CD14-positive monocyte (primary cell): ENCODE results near the gene CLDN1. TPM values are rescaled to one million over a fixed set of nuclear protein-coding genes. Genes with fewer than 3 reads are reported as not detected.

Experiments
- DNase-seq, 3 donors: peaks; one replicate each; pipeline ENCODE4 v3.0.0-alpha.2; 2011 to 2022
- H2AFZ ChIP-seq: 2 replicates; pipeline ENCODE4 v1.6.0; 2012; ENCODE audit warnings: mild to moderate bottlenecking, low read depth, low read length, inconsistent platforms; ENCODE audit not compliant: insufficient read depth, poor library complexity, severe bottlenecking
- H3K27ac ChIP-seq, 2 donors: 1 replicate in 1 of 2; 2 replicates in 1 of 2; pipeline ENCODE4 v1.5.1; 2012 to 2013; ENCODE audit warnings: low read length in 2 of 2, control low read depth in 1 of 2, inconsistent platforms in 1 of 2, low read depth in 1 of 2, mild to moderate bottlenecking in 1 of 2
- H3K27me3 ChIP-seq, 2 donors: one replicate each; pipeline versions ENCODE4 v1.6.0 to v1.6.1; 2011 to 2013; ENCODE audit warnings: low read length in 2 of 2; ENCODE audit not compliant: control insufficient read depth in 2 of 2, insufficient read depth in 2 of 2
- H3K36me3 ChIP-seq, 2 donors: replicated peaks in 1 of 2; 1 replicate in 1 of 2; 2 replicates in 1 of 2; pipeline versions ENCODE4 v1.5.1 to v1.6.1; 2012 to 2013; ENCODE audit warnings: low read length in 2 of 2, control low read depth in 1 of 2, inconsistent platforms in 1 of 2, mild to moderate bottlenecking in 1 of 2; ENCODE audit not compliant: insufficient read depth in 2 of 2, control insufficient read depth in 1 of 2
- H3K4me1 ChIP-seq, 2 donors: 1 replicate in 1 of 2; 2 replicates in 1 of 2; pipeline versions ENCODE4 v1.5.1 to v1.6.1; 2012 to 2013; ENCODE audit warnings: low read length in 2 of 2, control low read depth in 1 of 2, inconsistent platforms in 1 of 2, mild to moderate bottlenecking in 1 of 2, moderate library complexity in 1 of 2; ENCODE audit not compliant: insufficient read depth in 2 of 2, control insufficient read depth in 1 of 2
- H3K4me2 ChIP-seq: replicated peaks from 2 replicates; pipeline ENCODE3; 2012; ENCODE audit warnings: low read length, moderate library complexity, mild to moderate bottlenecking; ENCODE audit not compliant: poor library complexity, severe bottlenecking; ENCODE audit errors: extremely low read depth
- H3K4me3 ChIP-seq, 3 experiments: fragments of 200-600 bp in 1 of 3; sonication (generic) in 1 of 3; replicated peaks in 1 of 3; 1 replicate in 2 of 3; 2 replicates in 1 of 3; pipeline ENCODE4 v1.5.1; 2011 to 2013; ENCODE audit warnings: low read length in 3 of 3, mild to moderate bottlenecking in 3 of 3, control low read depth in 2 of 3, low read depth in 2 of 3, inconsistent platforms in 1 of 3, moderate library complexity in 1 of 3
- H3K79me2 ChIP-seq: 2 replicates; pipeline ENCODE4 v1.6.0; 2012; ENCODE audit warnings: mild to moderate bottlenecking, control low read depth, inconsistent platforms, low read length, moderate library complexity; ENCODE audit not compliant: insufficient read depth
- H3K9ac ChIP-seq: 2 replicates; pipeline ENCODE4 v1.6.0; 2017; ENCODE audit warnings: low read length, mild to moderate bottlenecking; ENCODE audit not compliant: insufficient read depth, poor library complexity, severe bottlenecking
- H3K9me3 ChIP-seq, 2 donors: replicated peaks in 1 of 2; 1 replicate in 1 of 2; 2 replicates in 1 of 2; pipeline versions ENCODE4 v1.5.1 to v1.6.1; 2012 to 2013; ENCODE audit warnings: low read length in 2 of 2, control low read depth in 1 of 2; ENCODE audit not compliant: control insufficient read depth in 1 of 2, insufficient read depth in 1 of 2
- H4K20me1 ChIP-seq: 2 replicates; pipeline ENCODE4 v1.6.0; 2012; ENCODE audit warnings: mild to moderate bottlenecking, low read length, control low read depth, moderate library complexity; ENCODE audit not compliant: insufficient read depth
- H3K27ac Mint-ChIP-seq, 7 donors: one replicate each; pipeline ENCODE4 v1.8.0; 2020; ENCODE audit warnings: mild to moderate bottlenecking in 7 of 7, mixed read lengths in 7 of 7, moderate library complexity in 6 of 7, inconsistent platforms in 2 of 7
- H3K27me3 Mint-ChIP-seq, 3 donors: one replicate each; pipeline ENCODE4 v1.8.0; 2021 to 2022; ENCODE audit warnings: low read depth in 3 of 3, mild to moderate bottlenecking in 3 of 3, mixed read lengths in 3 of 3, moderate library complexity in 3 of 3, inconsistent platforms in 1 of 3
- H3K36me3 Mint-ChIP-seq, 2 donors: one replicate each; pipeline ENCODE4 v1.8.0; 2020; ENCODE audit warnings: mixed read lengths in 2 of 2, inconsistent platforms in 1 of 2, mild to moderate bottlenecking in 1 of 2
- H3K4me1 Mint-ChIP-seq: one replicate; pipeline ENCODE4 v1.8.0; 2020; ENCODE audit warnings: mild to moderate bottlenecking, mixed read lengths
- H3K4me3 Mint-ChIP-seq, 2 donors: one replicate each; pipeline ENCODE4 v1.8.0; 2020; ENCODE audit warnings: mild to moderate bottlenecking in 2 of 2, mixed read lengths in 2 of 2, moderate library complexity in 1 of 2
- H3K9me3 Mint-ChIP-seq, 7 donors: one replicate each; pipeline ENCODE4 v1.8.0; 2020 to 2022; ENCODE audit warnings: mixed read lengths in 7 of 7, mild to moderate bottlenecking in 6 of 7, moderate library complexity in 6 of 7, inconsistent platforms in 2 of 7
- WGBS: methylation state at CpG from one replicate; pipeline ENCODE4 v1.1.5; 2013; ENCODE audit warnings: missing lambda C conversion rate; ENCODE audit not compliant: insufficient coverage; 5-methylcytosine and 5-hydroxymethylcytosine counted together
- intact Hi-C, 2 donors: fragments of 100-400 bp; cut with micrococcal nuclease; formaldehyde crosslinking; loops; one replicate each; pipeline versions ENCODE4 v1.15.0 to v1.15.1; 2023
- polyA minus RNA-seq: library from RNA; depleted of rRNA, polyadenylated mRNA; stranded (reverse); fragments of >200 nt; gene quantifications from 2 replicates; pipeline ENCODE4 v1.2.3, GENCODE V29; 2012
- polyA plus RNA-seq, 3 donors: library from polyadenylated mRNA; depleted of rRNA in 1 of 3; unstranded in 2 of 3; stranded (reverse) in 1 of 3; fragments of 300-500 nt in 2 of 3; fragments of >200 nt in 1 of 3; fragmentation: Illumina TruSeq in 2 of 3; gene quantifications; 1 replicate in 2 of 3; 2 replicates in 1 of 3; pipeline ENCODE4 v1.2.3, GENCODE V29; 2012 to 2021
- total RNA-seq, 12 experiments: library from RNA in 1 of 12; stranded (reverse) in 1 of 12; fragments of 120-200 nt in 1 of 12; gene quantifications; one replicate each; pipeline ENCODE4 v1.2.4 and lab custom pipeline; 2013 to 2026; ENCODE audit warnings: mixed read lengths in 6 of 12, inconsistent platforms in 1 of 12
- TF ChIP-seq, protein P1 (sequence below): fragments of 200-600 bp; IDR thresholded peaks from one replicate; pipeline ENCODE4 v1.8.0; 2022; ENCODE audit warnings: antibody characterized with exemption, mild to moderate bottlenecking

Gene CLDN1
- 0.17 TPM for total RNA-seq (2013)
- not detected for polyA plus RNA-seq
- not detected in 2 replicates for polyA minus RNA-seq
- total RNA-seq (lab: John Stamatoyannopoulos, UW), result 0 to 1.1 (median 0) reads per million in 11 experiments

- Histone ChIP-seq H3K4me3 (peak within 1 kb of the TSS in 1 of 3 experiments; percentile 52), H3K4me2 (peak within 1 kb of the TSS; percentile 68), H3K27me3 (peaks cover 18 to 49% of the 10 kb centered on the region in 2 donors), H4K20me1 (no peaks in the 10 kb centered on the region), H3K27ac (no peak within 1 kb of the TSS), H3K4me1 (peaks cover 15 to 17% of the 10 kb centered on the region in 2 donors), H3K9me3 (no peaks in the 10 kb centered on the region), H3K79me2 (no peaks in the 10 kb centered on the region), H2AFZ (peak within 1 kb of the TSS; percentile 37), H3K36me3 (no peaks in the 10 kb centered on the region), H3K9ac (no peak within 1 kb of the TSS)
- Mint-ChIP-seq H3K36me3 (no peaks in the 10 kb centered on the region), H3K9me3 (no peaks in the 10 kb centered on the region), H3K4me3 (peak within 1 kb of the TSS; percentile 48 to 83), H3K27me3 (peaks cover 29 to 48% (median 39%) of the 10 kb centered on the region in 3 donors), H3K4me1 (peaks cover 18% of the 10 kb centered on the region), H3K27ac (peak within 1 kb of the TSS in 2 of 7 donors; percentile 9 to 43)
- DNase-seq, result peak; percentile 33 to 57 (median 44)
- intact Hi-C loops, result loop anchor here (2.0 to 10.0 kb wide), 3 partner anchors 97 to 357 kb away; no protein-coding TSS in a partner anchor
- TF ChIP-seq, protein P1, sequence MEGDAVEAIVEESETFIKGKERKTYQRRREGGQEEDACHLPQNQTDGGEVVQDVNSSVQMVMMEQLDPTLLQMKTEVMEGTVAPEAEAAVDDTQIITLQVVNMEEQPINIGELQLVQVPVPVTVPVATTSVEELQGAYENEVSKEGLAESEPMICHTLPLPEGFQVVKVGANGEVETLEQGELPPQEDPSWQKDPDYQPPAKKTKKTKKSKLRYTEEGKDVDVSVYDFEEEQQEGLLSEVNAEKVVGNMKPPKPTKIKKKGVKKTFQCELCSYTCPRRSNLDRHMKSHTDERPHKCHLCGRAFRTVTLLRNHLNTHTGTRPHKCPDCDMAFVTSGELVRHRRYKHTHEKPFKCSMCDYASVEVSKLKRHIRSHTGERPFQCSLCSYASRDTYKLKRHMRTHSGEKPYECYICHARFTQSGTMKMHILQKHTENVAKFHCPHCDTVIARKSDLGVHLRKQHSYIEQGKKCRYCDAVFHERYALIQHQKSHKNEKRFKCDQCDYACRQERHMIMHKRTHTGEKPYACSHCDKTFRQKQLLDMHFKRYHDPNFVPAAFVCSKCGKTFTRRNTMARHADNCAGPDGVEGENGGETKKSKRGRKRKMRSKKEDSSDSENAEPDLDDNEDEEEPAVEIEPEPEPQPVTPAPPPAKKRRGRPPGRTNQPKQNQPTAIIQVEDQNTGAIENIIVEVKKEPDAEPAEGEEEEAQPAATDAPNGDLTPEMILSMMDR, result peak; percentile 98
- WGBS, result 6% methylated on average over 63 of the region's 64 CpGs
Observed at GRCh38 chr3:190321789-190322603, at the start of gene CLDN1. Gene CLDN1 (minus strand): TSS chr3:190322446. CDS start chr3:190322206, 240 bp downstream.

DNA sequence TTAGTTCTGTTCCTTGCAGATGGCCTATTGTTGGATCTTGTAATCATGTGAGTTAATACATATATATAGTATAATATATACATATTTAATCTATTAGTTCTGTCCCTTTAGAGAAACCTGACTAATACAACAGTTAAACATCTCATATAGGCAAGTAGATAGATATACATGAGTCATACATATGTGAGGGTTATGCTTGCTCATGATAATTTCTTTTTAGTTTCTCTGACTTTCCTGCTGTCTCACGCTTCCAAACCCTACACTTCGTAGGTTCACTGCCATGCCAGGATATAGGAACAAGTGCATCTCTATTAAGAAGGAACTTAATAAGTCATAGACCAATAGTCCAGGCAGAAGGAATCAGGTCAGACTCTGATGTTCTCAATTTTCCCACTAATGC, 48.9 kb upstream of the CLDN1 start:
- Histone ChIP-seq H3K36me3 (no peaks in the 10 kb centered on the region), H4K20me1 (no peaks in the 10 kb centered on the region), H3K9ac (no peak overlapping the region), H3K4me1 (no peaks in the 10 kb centered on the region), H3K27me3 (no peaks in the 10 kb centered on the region), H3K9me3 (no peaks in the 10 kb centered on the region), H3K27ac (no peak overlapping the region), H3K4me3 (no peak overlapping the region), H3K4me2 (no peak overlapping the region), H3K79me2 (no peaks in the 10 kb centered on the region), H2AFZ (no peak overlapping the region)
- Mint-ChIP-seq H3K4me1 (no peaks in the 10 kb centered on the region), H3K27me3 (no peaks in the 10 kb centered on the region), H3K27ac (no peak overlapping the region), H3K4me3 (no peak overlapping the region), H3K9me3 (peaks cover 0 to 2% (median 0%) of the 10 kb centered on the region in 7 donors), H3K36me3 (no peaks in the 10 kb centered on the region)
- TF ChIP-seq, protein P1, result no peak
- no CpG with 5 or more reads among the region's 2 CpGs for WGBS
- intact Hi-C loops, result no loop called here
- DNase-seq, result no peak
